SK-N-SH treated with all-trans-retinoic acid at 6 μM for 48 hours (cell line): ENCODE data around the gene AAK1.

ENCODE experiments used
- CSDC2 ChIP-seq: fragments of 250-450 bp; sonication (Bioruptor Pico); IDR thresholded peaks from 2 replicates; pipeline ENCODE4 v1.5.0; 2020; ENCODE audit warnings: mild to moderate bottlenecking, moderate library complexity
- ISL1 ChIP-seq: fragments of 250-450 bp; sonication (Bioruptor Pico); IDR thresholded peaks from 2 replicates; pipeline ENCODE4 v2.1.2; 2022; ENCODE audit warnings: mild to moderate bottlenecking, moderate library complexity
- SNAI2 ChIP-seq: fragments of 250-450 bp; sonication (Bioruptor Pico); IDR thresholded peaks from 2 replicates; pipeline ENCODE4 v1.5.0; 2020; ENCODE audit warnings: mild to moderate bottlenecking, moderate library complexity
- TOX ChIP-seq: fragments of 250-450 bp; sonication (Bioruptor Pico); IDR thresholded peaks from 2 replicates; pipeline ENCODE4 v1.8.0; 2021; ENCODE audit warnings: mild to moderate bottlenecking, moderate library complexity, borderline replicate concordance
- ZFP30 ChIP-seq: fragments of 450-650 bp; formaldehyde crosslinking; IDR thresholded peaks from 2 replicates; pipeline ENCODE4 v1.5.0; 2022; ENCODE audit warnings: mild to moderate bottlenecking, moderate library complexity
- TF ChIP-seq, protein P1 (sequence below): fragments of 250-450 bp; sonication (Bioruptor Pico); IDR thresholded peaks from 2 replicates; pipeline ENCODE4 v1.8.0; 2020; ENCODE audit warnings: mild to moderate bottlenecking, moderate library complexity, borderline replicate concordance
- TF ChIP-seq, protein P2 (sequence below): fragments of 250-450 bp; sonication (Bioruptor Pico); IDR thresholded peaks from 2 replicates; pipeline ENCODE4 v1.5.1; 2020; ENCODE audit warnings: low read depth, mild to moderate bottlenecking, moderate library complexity
- TF ChIP-seq, protein P3 (sequence below): fragments of 250-450 bp; sonication (Bioruptor Pico); IDR thresholded peaks from 2 replicates; pipeline ENCODE4 v1.5.1; 2021; ENCODE audit warnings: mild to moderate bottlenecking, moderate library complexity

DNA sequence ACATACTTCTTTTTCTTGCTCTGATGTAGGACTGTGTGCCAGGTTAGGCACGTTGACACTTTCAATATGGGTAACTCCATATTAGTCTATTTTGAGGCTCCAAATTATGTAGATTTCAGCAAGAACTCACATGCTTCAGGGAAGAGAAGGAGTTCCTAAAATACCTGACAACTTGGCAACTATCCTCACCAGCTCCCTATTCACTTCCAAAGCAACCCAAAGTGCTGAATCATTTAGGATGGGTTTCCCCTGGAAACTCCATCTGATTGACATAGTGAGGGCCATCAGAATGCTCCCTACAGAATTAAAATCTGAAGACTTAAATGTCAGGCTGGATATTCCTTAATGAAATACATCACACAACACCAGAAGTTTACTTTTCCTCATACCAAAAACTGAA lies 173.8 kb downstream of the AAK1 start:
- TF ChIP-seq ISL1 (CRISPR knock-in tag) (no peak), ZFP30 (CRISPR knock-in tag) (no peak), TOX (CRISPR knock-in tag) (no peak), SNAI2 (no peak), CSDC2 (CRISPR knock-in tag) (no peak)
- TF ChIP-seq, protein P1, sequence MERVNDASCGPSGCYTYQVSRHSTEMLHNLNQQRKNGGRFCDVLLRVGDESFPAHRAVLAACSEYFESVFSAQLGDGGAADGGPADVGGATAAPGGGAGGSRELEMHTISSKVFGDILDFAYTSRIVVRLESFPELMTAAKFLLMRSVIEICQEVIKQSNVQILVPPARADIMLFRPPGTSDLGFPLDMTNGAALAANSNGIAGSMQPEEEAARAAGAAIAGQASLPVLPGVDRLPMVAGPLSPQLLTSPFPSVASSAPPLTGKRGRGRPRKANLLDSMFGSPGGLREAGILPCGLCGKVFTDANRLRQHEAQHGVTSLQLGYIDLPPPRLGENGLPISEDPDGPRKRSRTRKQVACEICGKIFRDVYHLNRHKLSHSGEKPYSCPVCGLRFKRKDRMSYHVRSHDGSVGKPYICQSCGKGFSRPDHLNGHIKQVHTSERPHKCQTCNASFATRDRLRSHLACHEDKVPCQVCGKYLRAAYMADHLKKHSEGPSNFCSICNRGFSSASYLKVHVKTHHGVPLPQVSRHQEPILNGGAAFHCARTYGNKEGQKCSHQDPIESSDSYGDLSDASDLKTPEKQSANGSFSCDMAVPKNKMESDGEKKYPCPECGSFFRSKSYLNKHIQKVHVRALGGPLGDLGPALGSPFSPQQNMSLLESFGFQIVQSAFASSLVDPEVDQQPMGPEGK (CRISPR knock-in tag), result no peak
- TF ChIP-seq, protein P2, sequence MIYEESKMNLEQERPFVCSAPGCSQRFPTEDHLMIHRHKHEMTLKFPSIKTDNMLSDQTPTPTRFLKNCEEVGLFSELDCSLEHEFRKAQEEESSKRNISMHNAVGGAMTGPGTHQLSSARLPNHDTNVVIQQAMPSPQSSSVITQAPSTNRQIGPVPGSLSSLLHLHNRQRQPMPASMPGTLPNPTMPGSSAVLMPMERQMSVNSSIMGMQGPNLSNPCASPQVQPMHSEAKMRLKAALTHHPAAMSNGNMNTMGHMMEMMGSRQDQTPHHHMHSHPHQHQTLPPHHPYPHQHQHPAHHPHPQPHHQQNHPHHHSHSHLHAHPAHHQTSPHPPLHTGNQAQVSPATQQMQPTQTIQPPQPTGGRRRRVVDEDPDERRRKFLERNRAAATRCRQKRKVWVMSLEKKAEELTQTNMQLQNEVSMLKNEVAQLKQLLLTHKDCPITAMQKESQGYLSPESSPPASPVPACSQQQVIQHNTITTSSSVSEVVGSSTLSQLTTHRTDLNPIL, result no peak
- TF ChIP-seq, protein P3, sequence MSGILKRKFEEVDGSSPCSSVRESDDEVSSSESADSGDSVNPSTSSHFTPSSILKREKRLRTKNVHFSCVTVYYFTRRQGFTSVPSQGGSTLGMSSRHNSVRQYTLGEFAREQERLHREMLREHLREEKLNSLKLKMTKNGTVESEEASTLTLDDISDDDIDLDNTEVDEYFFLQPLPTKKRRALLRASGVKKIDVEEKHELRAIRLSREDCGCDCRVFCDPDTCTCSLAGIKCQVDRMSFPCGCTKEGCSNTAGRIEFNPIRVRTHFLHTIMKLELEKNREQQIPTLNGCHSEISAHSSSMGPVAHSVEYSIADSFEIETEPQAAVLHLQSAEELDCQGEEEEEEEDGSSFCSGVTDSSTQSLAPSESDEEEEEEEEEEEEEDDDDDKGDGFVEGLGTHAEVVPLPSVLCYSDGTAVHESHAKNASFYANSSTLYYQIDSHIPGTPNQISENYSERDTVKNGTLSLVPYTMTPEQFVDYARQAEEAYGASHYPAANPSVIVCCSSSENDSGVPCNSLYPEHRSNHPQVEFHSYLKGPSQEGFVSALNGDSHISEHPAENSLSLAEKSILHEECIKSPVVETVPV, result no peak
